ENCODE data around the gene FGD5.

GRCh38 chr3:14772533-14773138 is 46.1 kb upstream of the FGD5 start:
- TF ChIP-seq CTCF (conservative IDR thresholded peaks at IDR 0.05; ENCODE audit: low read depth, low read length) (no peak), EZH2 (IDR thresholded peaks at IDR 0.05; ENCODE audit: borderline replicate concordance, low read depth, low read length, poor library complexity, severe bottlenecking) (no peak)

Data from A673 (cell line).